ENCODE results near the gene COBL. TPM values are rescaled to one million over a fixed set of nuclear protein-coding genes. Genes with fewer than 3 reads are reported as not detected.
"Not testable (repeated sequence)": the region's sequence is repeated elsewhere in the genome, so short reads cannot be mapped to it uniquely, and the experiment has no call there.

Gene COBL
- polyA plus RNA-seq, 1 donor (not counting 4 experiments of a cell fraction or from before 2014, with no cell fraction given): 4.5 TPM

GRCh38 chr7:51210766-51211165 is 105.8 kb downstream of the COBL start:
- no peak for DNase-seq (ENCODE audit: low read depth, low spot score)
- Histone ChIP-seq H3K79me2 (ENCODE audit: control insufficient read depth, insufficient read depth, low read length) (no peaks in the 10 kb centered on the region), H3K27ac (ENCODE audit: control insufficient read depth, insufficient read depth, low read length) (no peak overlapping the region), H3K9me3 (ENCODE audit: control insufficient read depth, low read depth, low read length) (no peaks in the 10 kb centered on the region), H3K36me3 (ENCODE audit: control insufficient read depth in 2 of 2, extremely low read depth in 1 of 2, insufficient read depth in 2 of 2, low read length in 2 of 2) (no peaks in the 10 kb centered on the region), H4K20me1 (ENCODE audit: control insufficient read depth, extremely low read depth, insufficient read depth, low read length) (no peaks in the 10 kb centered on the region), H2AFZ (ENCODE audit: control insufficient read depth, low read length) (no peak overlapping the region), H3K9me1 (ENCODE audit: control insufficient read depth, extremely low read depth, insufficient read depth, low read length) (no peaks in the 10 kb centered on the region), H3K27me3 (ENCODE audit: control insufficient read depth, extremely low read depth, insufficient read depth, low read length) (no peaks in the 10 kb centered on the region), H3K4me3 (ENCODE audit: control insufficient read depth in 2 of 3, extremely low read depth in 1 of 3, insufficient read depth in 2 of 3, low read depth in 1 of 3, low read length in 3 of 3) (no peak overlapping the region), H3K9ac (ENCODE audit: control insufficient read depth, extremely low read depth, insufficient read depth, low read length) (no peak overlapping the region), H3K4me2 (ENCODE audit: control insufficient read depth, extremely low read depth, insufficient read depth, low read depth, low read length) (no peak overlapping the region), H3K4me1 (ENCODE audit: control insufficient read depth, extremely low read depth, insufficient read depth, low read length) (no peaks in the 10 kb centered on the region)
- no peak for FAIRE-seq
- no peak for TF ChIP-seq EZH2 (IDR thresholded peaks at IDR 0.05; ENCODE audit: low read length)
- no peak for TF ChIP-seq CTCF (optimal IDR thresholded peaks at IDR 0.05 in 1 of 3, IDR thresholded peaks at IDR 0.05 in 1 of 3, conservative IDR thresholded peaks at IDR 0.05 in 1 of 3; ENCODE audit: extremely low read depth in 1 of 3, insufficient read depth in 2 of 3, low read length in 3 of 3)
- dilution Hi-C loops (cut with MboI; ENCODE audit: extremely low pct_ligation_motif_present, low sequenced_read_pairs): no loop called here

DNA sequence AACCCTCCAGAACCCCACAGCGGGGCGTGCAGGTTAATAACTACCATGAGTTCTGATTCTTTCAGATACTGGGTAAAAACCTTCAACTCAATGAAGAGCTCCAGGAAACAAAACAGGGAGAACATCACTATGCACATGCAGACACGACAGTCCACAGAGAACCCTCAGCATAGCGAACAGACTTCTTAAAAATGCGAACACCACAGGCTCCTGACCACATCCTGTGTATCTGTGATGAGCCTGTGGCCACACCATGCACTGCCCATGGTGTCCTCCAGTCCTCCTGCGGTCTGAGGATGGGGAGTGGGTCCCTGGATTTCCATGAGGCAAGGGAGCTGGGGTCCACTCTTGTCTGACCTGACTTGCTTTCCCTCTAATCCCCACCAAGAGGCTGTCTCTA is 107.2 kb downstream of the COBL start:
- Histone ChIP-seq H3K36me3 (ENCODE audit: control insufficient read depth in 2 of 2, extremely low read depth in 1 of 2, insufficient read depth in 2 of 2, low read length in 2 of 2) (no peaks in the 10 kb centered on the region), H3K4me1 (ENCODE audit: control insufficient read depth, extremely low read depth, insufficient read depth, low read length) (no peaks in the 10 kb centered on the region), H3K9me3 (ENCODE audit: control insufficient read depth, low read depth, low read length) (no peaks in the 10 kb centered on the region), H3K9ac (ENCODE audit: control insufficient read depth, extremely low read depth, insufficient read depth, low read length) (no peak overlapping the region), H3K9me1 (ENCODE audit: control insufficient read depth, extremely low read depth, insufficient read depth, low read length) (no peaks in the 10 kb centered on the region), H2AFZ (ENCODE audit: control insufficient read depth, low read length) (no peak overlapping the region), H4K20me1 (ENCODE audit: control insufficient read depth, extremely low read depth, insufficient read depth, low read length) (no peaks in the 10 kb centered on the region), H3K4me2 (ENCODE audit: control insufficient read depth, extremely low read depth, insufficient read depth, low read depth, low read length) (no peak overlapping the region), H3K27me3 (ENCODE audit: control insufficient read depth, extremely low read depth, insufficient read depth, low read length) (no peaks in the 10 kb centered on the region), H3K27ac (ENCODE audit: control insufficient read depth, insufficient read depth, low read length) (no peak overlapping the region), H3K79me2 (ENCODE audit: control insufficient read depth, insufficient read depth, low read length) (no peaks in the 10 kb centered on the region), H3K4me3 (ENCODE audit: control insufficient read depth in 2 of 3, extremely low read depth in 1 of 3, insufficient read depth in 2 of 3, low read depth in 1 of 3, low read length in 3 of 3) (no peak overlapping the region)
- DNase-seq (ENCODE audit: low read depth, low spot score) (no peak), FAIRE-seq (no peak)
- dilution Hi-C loops (cut with MboI; ENCODE audit: extremely low pct_ligation_motif_present, low sequenced_read_pairs): no loop called here
- TF ChIP-seq CTCF (optimal IDR thresholded peaks at IDR 0.05 in 1 of 3, IDR thresholded peaks at IDR 0.05 in 1 of 3, conservative IDR thresholded peaks at IDR 0.05 in 1 of 3; ENCODE audit: extremely low read depth in 1 of 3, insufficient read depth in 2 of 3, low read length in 3 of 3) (no peak), EZH2 (IDR thresholded peaks at IDR 0.05; ENCODE audit: low read length) (no peak)

- H3K9me3 ChIP-seq (ENCODE audit: control insufficient read depth, low read depth, low read length); H3K4me1 ChIP-seq (ENCODE audit: control insufficient read depth, extremely low read depth, insufficient read depth, low read length); H3K9ac ChIP-seq (ENCODE audit: control insufficient read depth, extremely low read depth, insufficient read depth, low read length); H3K4me2 ChIP-seq (ENCODE audit: control insufficient read depth, extremely low read depth, insufficient read depth, low read depth, low read length); H3K27ac ChIP-seq (ENCODE audit: control insufficient read depth, insufficient read depth, low read length); H2AFZ ChIP-seq (ENCODE audit: control insufficient read depth, low read length); H3K36me3 ChIP-seq (ENCODE audit: control insufficient read depth in 2 of 2, extremely low read depth in 1 of 2, insufficient read depth in 2 of 2, low read length in 2 of 2); H3K79me2 ChIP-seq (ENCODE audit: control insufficient read depth, insufficient read depth, low read length); H3K4me3 ChIP-seq (ENCODE audit: control insufficient read depth in 2 of 3, extremely low read depth in 1 of 3, insufficient read depth in 2 of 3, low read depth in 1 of 3, low read length in 3 of 3); DNase-seq (ENCODE audit: low read depth, low spot score); H4K20me1 ChIP-seq (ENCODE audit: control insufficient read depth, extremely low read depth, insufficient read depth, low read length); FAIRE-seq; dilution Hi-C loops (cut with MboI; ENCODE audit: extremely low pct_ligation_motif_present, low sequenced_read_pairs); H3K9me1 ChIP-seq (ENCODE audit: control insufficient read depth, extremely low read depth, insufficient read depth, low read length); H3K27me3 ChIP-seq (ENCODE audit: control insufficient read depth, extremely low read depth, insufficient read depth, low read length): not testable (repeated sequence)
Observed at GRCh38 chr7:51208125-51208524, 108.5 kb downstream of the COBL start.
